GM19351 (cell line): ENCODE data around the gene CDK10.
"Not testable (repeated sequence)": the region's sequence is repeated elsewhere in the genome, so short reads cannot be mapped to it uniquely, and the experiment has no call there.

Experiments used
- ATAC-seq: cut with Tn5 transposase; IDR thresholded peaks from one replicate; pipeline ENCODE4 v1.9.1; 2021; ENCODE audit warnings: mild to moderate bottlenecking, moderate library complexity; ENCODE audit not compliant: unreplicated experiment

CDK10 gene

GRCh38 chr16:89695086-89695874, 8.8 kb downstream of the CDK10 start:
- ATAC-seq, result no peak

GRCh38 chr16:89695875-89696669, 9.6 kb downstream of the CDK10 start:
- ATAC-seq, result no peak

- ATAC-seq, result no peak
Measured at GRCh38 chr16:89696670-89697128, 10.2 kb downstream of the CDK10 start.

- no peak for ATAC-seq
Measured at GRCh38 chr16:89697161-89697615, 10.7 kb downstream of the CDK10 start.

GRCh38 chr16:89697616-89698331, 11.3 kb downstream of the CDK10 start:
- ATAC-seq, result no peak

- not testable (repeated sequence) for ATAC-seq
Measured at GRCh38 chr16:89698717-89699116, 12.2 kb downstream of the CDK10 start.

GRCh38 chr16:89699629-89700099, 13.2 kb downstream of the CDK10 start:
- not testable (repeated sequence) for ATAC-seq

GRCh38 chr16:89700100-89700648, 13.7 kb downstream of the CDK10 start:
- peak; percentile 49 for ATAC-seq

- no peak for ATAC-seq
Measured at GRCh38 chr16:89700649-89701424, 14.3 kb downstream of the CDK10 start.

GRCh38 chr16:89701425-89702406, 15.2 kb downstream of the CDK10 start, which contains the start of gene SPATA2L:
Gene SPATA2L (minus strand): TSS chr16:89701705. CDS start chr16:89701232, 473 bp downstream.
- ATAC-seq, result peak; percentile 60

- no peak for ATAC-seq
Measured at GRCh38 chr16:89704281-89704680, 17.8 kb downstream of the CDK10 start.

- ATAC-seq, result no peak
Measured at GRCh38 chr16:89705006-89705405, 18.5 kb downstream of the CDK10 start.

- no peak for ATAC-seq
Measured at GRCh38 chr16:89706518-89707260, 20.2 kb downstream of the CDK10 start.

- no peak for ATAC-seq
Measured at GRCh38 chr16:89707695-89708094, 21.2 kb downstream of the CDK10 start.

GRCh38 chr16:89708481-89708931, 22.0 kb downstream of the CDK10 start:
- no peak for ATAC-seq

GRCh38 chr16:89709166-89709565, 22.7 kb downstream of the CDK10 start:
- ATAC-seq, result no peak

GRCh38 chr16:89709716-89710432, 23.4 kb downstream of the CDK10 start:
- no peak for ATAC-seq
